Mesenchymal stem cell (in vitro differentiated cells and primary cell): ENCODE results near the gene ASB16.

ENCODE experiments used
- DNase-seq: peaks from one replicate; pipeline ENCODE4 v3.0.0-alpha.2; 2013
- H2AFZ ChIP-seq: one replicate; pipeline ENCODE4 v1.6.1; 2013; ENCODE audit warnings: low read depth, mild to moderate bottlenecking, control low read depth, inconsistent platforms, low read length, moderate library complexity
- H2AK5ac ChIP-seq: 2 replicates; pipeline ENCODE4 v1.6.1; 2013; ENCODE audit warnings: low read length, moderate library complexity, mild to moderate bottlenecking, inconsistent platforms; ENCODE audit not compliant: severe bottlenecking
- H2BK120ac ChIP-seq: one replicate; pipeline ENCODE4 v1.6.1; 2013; ENCODE audit warnings: low read depth, mild to moderate bottlenecking, inconsistent platforms, low read length, moderate library complexity
- H2BK12ac ChIP-seq, 2 experiments: one replicate each; pipeline ENCODE4 v1.6.1; 2013; ENCODE audit warnings: inconsistent platforms in 2 of 2, low read length in 2 of 2, mild to moderate bottlenecking in 2 of 2, moderate library complexity in 2 of 2, control low read depth in 1 of 2
- H2BK15ac ChIP-seq: one replicate; pipeline ENCODE4 v1.6.1; 2013; ENCODE audit warnings: mild to moderate bottlenecking, low read depth, inconsistent platforms; ENCODE audit not compliant: poor library complexity, severe bottlenecking
- H2BK5ac ChIP-seq: 2 replicates; pipeline ENCODE4 v1.6.1; 2013; ENCODE audit warnings: low read depth, mild to moderate bottlenecking, low read length, control low read depth, inconsistent platforms; ENCODE audit not compliant: poor library complexity, severe bottlenecking
- H3K14ac ChIP-seq, 2 experiments: one replicate each; pipeline ENCODE4 v1.6.1; 2013; ENCODE audit warnings: inconsistent platforms in 2 of 2, low read length in 2 of 2, control low read depth in 1 of 2, mild to moderate bottlenecking in 1 of 2, moderate library complexity in 1 of 2
- H3K18ac ChIP-seq, 2 experiments: one replicate each; pipeline ENCODE4 v1.6.1; 2013; ENCODE audit warnings: inconsistent platforms in 2 of 2, low read length in 2 of 2, control low read depth in 1 of 2, low read depth in 1 of 2, mild to moderate bottlenecking in 1 of 2
- H3K23ac ChIP-seq, 2 experiments: one replicate each; pipeline ENCODE4 v1.6.1; 2013; ENCODE audit warnings: inconsistent platforms in 2 of 2, low read length in 2 of 2, mild to moderate bottlenecking in 2 of 2, moderate library complexity in 2 of 2, control low read depth in 1 of 2
- H3K27ac ChIP-seq: 2 replicates; pipeline ENCODE4 v1.5.1; 2013; ENCODE audit warnings: mild to moderate bottlenecking, moderate library complexity, low read length, control low read depth, inconsistent platforms; ENCODE audit not compliant: poor library complexity, severe bottlenecking
- H3K27me3 ChIP-seq, 2 experiments: 2 replicates each; pipeline versions ENCODE4 v1.6.1 to v1.7.0; 2013; ENCODE audit warnings: low read length in 2 of 2, mild to moderate bottlenecking in 2 of 2, moderate library complexity in 2 of 2, control low read depth in 1 of 2, inconsistent platforms in 1 of 2; ENCODE audit not compliant: control insufficient read depth in 1 of 2, insufficient read depth in 1 of 2
- H3K36me3 ChIP-seq, 2 experiments: 2 replicates each; pipeline versions ENCODE4 v1.6.1 to v1.7.0; 2013; ENCODE audit warnings: low read length in 2 of 2, control low read depth in 1 of 2, inconsistent platforms in 1 of 2, low read depth in 1 of 2, mild to moderate bottlenecking in 1 of 2; ENCODE audit not compliant: insufficient read depth in 2 of 2, control insufficient read depth in 1 of 2
- H3K4ac ChIP-seq, 2 experiments: one replicate each; pipeline ENCODE4 v1.6.1; 2013; ENCODE audit warnings: inconsistent platforms in 2 of 2, low read length in 2 of 2, mild to moderate bottlenecking in 2 of 2, moderate library complexity in 2 of 2, control low read depth in 1 of 2, low read depth in 1 of 2
- H3K4me1 ChIP-seq: 2 replicates; pipeline ENCODE4 v1.6.1; 2013; ENCODE audit warnings: low read depth, low read length, control low read depth; ENCODE audit not compliant: control insufficient read depth, insufficient read depth
- H3K4me2 ChIP-seq: 2 replicates; pipeline ENCODE4 v1.6.1; 2013; ENCODE audit warnings: low read length, mild to moderate bottlenecking, inconsistent platforms; ENCODE audit not compliant: poor library complexity, severe bottlenecking
- H3K4me3 ChIP-seq, 2 experiments: 2 replicates each; pipeline versions ENCODE4 v1.5.1 to v1.7.0; 2013; ENCODE audit warnings: low read length in 2 of 2, mild to moderate bottlenecking in 2 of 2, control low read depth in 1 of 2, low read depth in 1 of 2; ENCODE audit not compliant: insufficient read depth in 1 of 2
- H3K79me1 ChIP-seq: replicated peaks from 2 replicates; pipeline ENCODE4 v1.6.1; 2013; ENCODE audit warnings: mild to moderate bottlenecking, control low read depth, low read length, inconsistent platforms; ENCODE audit not compliant: poor library complexity, severe bottlenecking
- H3K9ac ChIP-seq: 2 replicates; pipeline ENCODE4 v1.7.0; 2013; ENCODE audit warnings: mild to moderate bottlenecking, low read length, moderate library complexity
- H3K9me3 ChIP-seq: 2 replicates; pipeline ENCODE4 v1.7.0; 2013; ENCODE audit warnings: mild to moderate bottlenecking, low read length; ENCODE audit not compliant: control insufficient read depth
- H4K8ac ChIP-seq: one replicate; pipeline ENCODE4 v1.6.1; 2013; ENCODE audit warnings: inconsistent platforms, mild to moderate bottlenecking, low read length, moderate library complexity
- H4K91ac ChIP-seq: one replicate; pipeline ENCODE4 v1.6.1; 2013; ENCODE audit warnings: mild to moderate bottlenecking, low read length, inconsistent platforms
- WGBS: methylation state at CpG from one replicate; pipeline ENCODE4 v1.1.7; 2013; ENCODE audit warnings: mixed read lengths; 5-methylcytosine and 5-hydroxymethylcytosine counted together

ASB16 gene

DNA sequence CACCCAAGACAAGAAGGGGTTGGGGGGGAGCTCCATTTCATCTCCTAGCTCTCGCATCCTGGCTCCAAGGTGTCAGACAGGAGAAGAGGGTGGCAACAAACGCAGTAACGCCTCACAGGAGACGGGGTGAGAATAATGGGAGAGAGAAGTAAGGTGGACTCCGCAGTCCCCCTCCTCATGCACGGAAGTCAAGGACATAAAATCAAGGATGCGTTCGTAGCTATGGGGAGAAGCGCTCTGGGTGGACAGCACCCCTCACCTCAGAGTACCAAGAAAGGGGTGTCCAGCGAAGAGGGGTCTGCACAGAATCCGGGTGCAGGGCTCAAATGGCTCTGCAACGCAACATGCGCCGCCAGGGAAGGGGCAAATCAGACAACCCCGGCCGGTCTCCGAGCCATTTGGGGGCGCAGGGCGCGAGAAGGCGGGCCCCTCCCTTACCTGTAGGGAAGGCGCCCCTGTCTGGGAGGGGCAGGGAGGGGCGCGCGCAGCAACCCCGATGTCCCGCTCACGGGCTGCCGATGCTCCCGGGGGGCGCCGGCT, 47.6 kb upstream of the ASB16 start:
- Histone ChIP-seq H3K9me3 (no peaks in the 10 kb centered on the region), H4K91ac (peak overlapping the region; percentile 96), H4K8ac (peak overlapping the region; percentile 87), H3K18ac (peak overlapping the region; percentile 89 to 91), H2BK5ac (no peak overlapping the region), H3K79me1 (peaks cover 17% of the 10 kb centered on the region), H3K4me3 (peak overlapping the region; percentile 79 to 97), H2AK5ac (no peak overlapping the region), H3K36me3 (no peaks in the 10 kb centered on the region), H3K9ac (peak overlapping the region; percentile 95), H3K27ac (no peak overlapping the region), H3K4ac (peak overlapping the region; percentile 48 to 84), H3K14ac (peak overlapping the region in 1 of 2 experiments; percentile 81), H3K4me1 (peaks cover 12% of the 10 kb centered on the region), H3K4me2 (peak overlapping the region; percentile 87), H2BK12ac (peak overlapping the region in 1 of 2 experiments; percentile 76), H3K23ac (peak overlapping the region in 1 of 2 experiments; percentile 97), H2AFZ (peak overlapping the region; percentile 58), H2BK120ac (peak overlapping the region; percentile 76), H2BK15ac (peak overlapping the region; percentile 91), H3K27me3 (peaks cover 0 to 6% of the 10 kb centered on the region in 2 experiments)
- WGBS = under 1% methylated on average over 31 of the region's 32 CpGs
- no peak for DNase-seq

DNA sequence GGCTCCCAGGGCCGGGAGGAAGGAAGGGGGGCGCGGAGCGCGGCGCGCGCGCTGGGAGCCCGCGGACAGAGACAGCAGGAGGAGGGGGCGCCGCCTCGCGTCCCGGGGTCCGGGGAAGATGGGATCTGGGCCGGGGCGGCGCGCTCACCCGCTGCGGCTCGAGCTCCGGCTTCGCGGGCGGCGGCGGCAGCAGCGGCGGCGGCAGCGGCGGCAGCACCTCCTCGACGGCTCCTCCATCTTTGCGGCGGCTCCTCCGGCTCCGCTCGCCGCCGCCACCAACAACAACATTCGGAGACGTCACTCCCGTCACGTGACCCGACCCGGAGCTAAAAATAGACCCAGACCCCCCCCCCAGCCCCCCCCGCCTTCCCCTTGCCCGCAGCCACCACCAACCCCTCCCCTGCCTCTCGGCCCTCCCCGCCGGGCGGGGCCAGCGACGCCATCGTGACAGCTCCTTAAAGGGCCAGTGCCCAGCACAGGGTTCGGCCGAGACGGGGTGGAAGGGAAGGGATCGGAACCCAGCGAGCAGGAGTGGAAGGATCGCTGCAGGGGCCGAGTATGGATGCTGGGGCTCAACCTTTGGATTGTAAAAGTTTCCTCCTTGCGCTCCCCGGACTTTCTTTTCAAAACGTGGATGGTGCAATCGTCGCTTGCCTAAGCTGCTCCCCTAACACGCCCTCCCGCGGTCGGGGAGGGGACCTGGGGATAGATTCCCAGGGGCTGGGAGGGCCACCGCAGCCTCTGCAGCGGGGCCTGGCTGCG, 47.0 kb upstream of the ASB16 start, which contains the start of gene HDAC5:
HDAC5 (minus strand) TSS at position 286 of the 762 bp plus-strand sequence. CDS start 6,126 bp downstream, outside the sequence.
- Histone ChIP-seq H2BK15ac (peak within 1 kb of the TSS; percentile 91), H2AFZ (peak within 1 kb of the TSS; percentile 83), H3K36me3 (no peaks in the 10 kb centered on the region), H3K18ac (peak within 1 kb of the TSS; percentile 91), H3K79me1 (peaks cover 14% of the 10 kb centered on the region), H3K4me3 (peak within 1 kb of the TSS; percentile 79 to 97), H3K4ac (peak within 1 kb of the TSS; percentile 48 to 92), H3K27ac (peak within 1 kb of the TSS; percentile 70), H4K91ac (peak within 1 kb of the TSS; percentile 96), H3K4me2 (peak within 1 kb of the TSS; percentile 87), H2BK12ac (peak within 1 kb of the TSS; percentile 63 to 80), H2BK120ac (peak within 1 kb of the TSS; percentile 76), H2AK5ac (no peak within 1 kb of the TSS), H3K14ac (peak within 1 kb of the TSS; percentile 44 to 87), H3K9me3 (no peaks in the 10 kb centered on the region), H3K4me1 (peaks cover 12% of the 10 kb centered on the region), H3K9ac (peak within 1 kb of the TSS; percentile 96), H3K27me3 (peaks cover 0 to 6% of the 10 kb centered on the region in 2 experiments), H2BK5ac (peak within 1 kb of the TSS; percentile 58), H4K8ac (peak within 1 kb of the TSS; percentile 87), H3K23ac (peak within 1 kb of the TSS in 1 of 2 experiments; percentile 97)
- under 1% methylated on average over 45 of the region's 78 CpGs for WGBS
- DNase-seq = peak; percentile 96

DNA sequence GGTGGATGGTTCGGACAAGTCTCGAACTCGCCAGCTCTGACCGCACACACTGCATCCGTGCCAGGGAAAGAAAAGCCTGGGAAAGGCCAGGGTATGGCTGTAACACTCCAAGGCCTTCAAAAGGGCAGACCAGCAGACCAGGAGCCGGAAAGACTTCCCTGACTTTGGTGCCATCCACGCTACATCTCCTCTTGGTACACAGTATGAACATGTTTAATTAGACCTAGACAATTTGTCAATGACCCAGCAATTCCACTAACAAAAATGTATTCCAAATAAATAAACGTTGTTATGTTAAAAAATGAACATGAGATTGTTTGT, 46.4 kb upstream of the ASB16 start:
- peak overlapping the region; percentile 63 to 74 for H2BK12ac ChIP-seq
- no peak overlapping the region for H3K23ac ChIP-seq
- H2BK5ac ChIP-seq = no peak overlapping the region
- peak overlapping the region; percentile 88 to 91 for H3K18ac ChIP-seq
- H3K4me1 ChIP-seq = peaks cover 12% of the 10 kb centered on the region
- peaks cover 12% of the 10 kb centered on the region for H3K79me1 ChIP-seq
- peak overlapping the region; percentile 87 for H4K8ac ChIP-seq
- H3K36me3 ChIP-seq = no peaks in the 10 kb centered on the region
- 11% methylated on average over 7 of the region's 8 CpGs for WGBS
- no peak overlapping the region for H2AK5ac ChIP-seq
- peak overlapping the region; percentile 52 for H4K91ac ChIP-seq
- peak overlapping the region; percentile 96 for H3K9ac ChIP-seq
- no peaks in the 10 kb centered on the region for H3K9me3 ChIP-seq
- DNase-seq = no peak
- peak overlapping the region; percentile 70 for H3K27ac ChIP-seq
- H3K4me2 ChIP-seq = peak overlapping the region; percentile 81
- H3K27me3 ChIP-seq = peaks cover 0 to 6% of the 10 kb centered on the region in 2 experiments
- peak overlapping the region in 1 of 2 experiments; percentile 92 for H3K4ac ChIP-seq
- peak overlapping the region; percentile 87 for H2BK15ac ChIP-seq
- peak overlapping the region; percentile 79 to 83 for H3K4me3 ChIP-seq
- no peak overlapping the region for H2BK120ac ChIP-seq
- peak overlapping the region; percentile 83 for H2AFZ ChIP-seq
- peak overlapping the region in 1 of 2 experiments; percentile 87 for H3K14ac ChIP-seq

DNA sequence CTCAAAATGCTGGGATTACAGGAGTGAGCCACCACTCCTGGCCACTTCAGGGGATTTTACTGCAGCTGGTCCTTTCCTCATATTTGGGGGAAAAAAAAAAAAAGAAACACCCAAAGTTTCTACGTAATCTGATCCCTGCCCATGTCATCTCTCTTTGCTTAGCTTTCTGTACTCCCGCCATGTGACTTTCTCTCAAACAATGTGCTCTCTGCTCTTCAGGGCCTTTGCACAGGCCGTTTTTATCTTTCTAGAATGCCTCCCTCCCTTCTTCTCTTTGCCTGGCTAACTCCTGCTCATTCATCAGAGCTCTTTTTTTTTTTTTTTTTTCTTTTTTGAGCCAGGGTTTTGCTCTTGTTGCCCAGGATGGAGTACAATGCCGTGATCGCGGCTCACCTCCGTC, 42.1 kb upstream of the ASB16 start:
- H4K8ac ChIP-seq = no peak overlapping the region
- H2AFZ ChIP-seq = no peak overlapping the region
- H2BK12ac ChIP-seq = no peak overlapping the region
- peaks cover 2% of the 10 kb centered on the region for H3K4me1 ChIP-seq
- no peak overlapping the region for H2BK15ac ChIP-seq
- H3K23ac ChIP-seq = no peak overlapping the region
- no peak overlapping the region for H3K14ac ChIP-seq
- no peak overlapping the region for H3K27ac ChIP-seq
- peaks cover 1% of the 10 kb centered on the region for H3K79me1 ChIP-seq
- 91% methylated on average over 4 of the region's 7 CpGs for WGBS
- H3K36me3 ChIP-seq = no peaks in the 10 kb centered on the region
- no peak overlapping the region for H2BK120ac ChIP-seq
- H3K18ac ChIP-seq = no peak overlapping the region
- H3K9ac ChIP-seq = no peak overlapping the region
- H4K91ac ChIP-seq = no peak overlapping the region
- H3K4me2 ChIP-seq = no peak overlapping the region
- no peak for DNase-seq
- H3K9me3 ChIP-seq = no peaks in the 10 kb centered on the region
- no peaks in the 10 kb centered on the region for H3K27me3 ChIP-seq
- no peak overlapping the region for H3K4ac ChIP-seq
- H2AK5ac ChIP-seq = no peak overlapping the region
- no peak overlapping the region for H3K4me3 ChIP-seq
- no peak overlapping the region for H2BK5ac ChIP-seq
